A549 treated with AZD9567 at 1 μM for 4 hours (cell line): ENCODE results near the gene RUVBL2. TPM values are rescaled to one million over a fixed set of nuclear protein-coding genes. Genes with fewer than 3 reads are reported as not detected.

Source experiments
- total RNA-seq: library from RNA; stranded (reverse); fragments of 200-300 nt; extraction: Qiagen RNA extraction; gene quantifications from 5 replicates; pipeline ENCODE4 v1.2.3, GENCODE V29; 2022; ENCODE audit not compliant: insufficient read depth

The RUVBL2 gene
- total RNA-seq: 214 to 245 TPM (median 233 TPM) in 5 replicates

GRCh38 chr19:48993175-48994034 lies at the start of gene RUVBL2, which contains the start of gene GYS1:
RUVBL2 (plus strand) TSS chr19:48993887; CDS start chr19:48993912, 25 bp downstream.
GYS1 (minus strand) TSS chr19:48993309; CDS start chr19:48993112, 197 bp downstream.

GRCh38 chr19:48954595-48955307 lies 38.9 kb upstream of the RUVBL2 start, which contains the start of gene BAX:
BAX (plus strand) TSS chr19:48954875; CDS start chr19:48954929, 54 bp downstream.

GRCh38 chr19:48965040-48965805 lies 28.5 kb upstream of the RUVBL2 start, which contains the start of gene FTL:
FTL (plus strand) TSS chr19:48965309; CDS start chr19:48965508, 199 bp downstream.

GRCh38 chr19:49017041-49017665 lies 23.5 kb downstream of the RUVBL2 start, which contains the start of gene LHB:
LHB (minus strand) TSS chr19:49017091; CDS start chr19:49017081, 10 bp downstream.

GRCh38 chr19:49024233-49024632 lies 30.5 kb downstream of the RUVBL2 start, which contains the start of gene CGB3:
CGB3 (minus strand) TSS chr19:49024333; CDS start chr19:49023971, 362 bp downstream.

GRCh38 chr19:49031642-49032301 lies 38.1 kb downstream of the RUVBL2 start, which contains the start of gene CGB2:
CGB2 (plus strand) TSS chr19:49031890; CDS start chr19:49032096, 206 bp downstream.

GRCh38 chr19:49036815-49037214 lies 43.1 kb downstream of the RUVBL2 start, which contains the start of gene CGB1:
CGB1 (minus strand) TSS chr19:49036895; CDS start chr19:49036711, 184 bp downstream.

GRCh38 chr19:49043548-49043947 lies 49.9 kb downstream of the RUVBL2 start, which contains the start of gene CGB5:
CGB5 (plus strand) TSS chr19:49043848; CDS start chr19:49044210, 362 bp downstream.

GRCh38 chr19:49049011-49049410 lies 55.3 kb downstream of the RUVBL2 start, which contains the start of gene CGB8:
CGB8 (minus strand) TSS chr19:49049111; CDS start chr19:49048739, 372 bp downstream.

GRCh38 chr19:49057636-49058234 lies 64.0 kb downstream of the RUVBL2 start, which contains the start of gene CGB7:
CGB7 (minus strand) TSS chr19:49057749; CDS start chr19:49055375, 2,374 bp downstream.

GRCh38 chr19:49064768-49065611 lies 71.3 kb downstream of the RUVBL2 start, which contains the start of gene NTF4:
NTF4 (minus strand) TSS chr19:49064818; CDS start chr19:49061997, 2,821 bp downstream.

Other genes starting within 250 kb of the RUVBL2 start
- gene IZUMO1, start 247.0 kb upstream of the RUVBL2 start, total RNA-seq: 0.03 TPM in 1 of 5 replicates, not detected in the others
- gene FUT1, start 241.2 kb upstream of the RUVBL2 start, total RNA-seq: 0.06 to 0.10 TPM (median 0.08 TPM) in 4 of 5 replicates, not detected in the other
- not detected in 5 replicates for gene FGF21, start 238.4 kb upstream of the RUVBL2 start, total RNA-seq
- gene BCAT2, start 182.9 kb upstream of the RUVBL2 start, total RNA-seq: 56.8 to 66.6 TPM (median 61.9 TPM) in 5 replicates
- gene HSD17B14, start 157.4 kb upstream of the RUVBL2 start, total RNA-seq: 9.3 to 17.4 TPM (median 13.4 TPM) in 5 replicates
- 1.1 to 1.7 TPM (median 1.2 TPM) in 5 replicates for gene PLEKHA4, start 125.3 kb upstream of the RUVBL2 start, total RNA-seq
- 77.7 to 128 TPM (median 99.5 TPM) in 5 replicates for gene PPP1R15A, start 121.5 kb upstream of the RUVBL2 start, total RNA-seq
- gene TULP2, start 95.1 kb upstream of the RUVBL2 start, total RNA-seq: not detected in 5 replicates
- gene NUCB1, start 93.6 kb upstream of the RUVBL2 start, total RNA-seq: 196 to 206 TPM (median 200 TPM) in 5 replicates
- 1.5 to 1.7 TPM (median 1.5 TPM) in 4 of 5 replicates, not detected in the other for gene DHDH, start 60.2 kb upstream of the RUVBL2 start, total RNA-seq
- 289 to 347 TPM (median 317 TPM) in 5 replicates for gene BAX, start 39.0 kb upstream of the RUVBL2 start, total RNA-seq
- gene FTL, start 28.6 kb upstream of the RUVBL2 start, total RNA-seq: 15,391 to 23,528 TPM (median 18,182 TPM) in 5 replicates
- gene GYS1, start 578 bp upstream of the RUVBL2 start, total RNA-seq: 18.5 to 36.7 TPM (median 21.4 TPM) in 5 replicates
- gene LHB, start 23.2 kb downstream of the RUVBL2 start, total RNA-seq: not detected in 5 replicates
- gene CGB3, start 30.4 kb downstream of the RUVBL2 start, total RNA-seq: 0.16 TPM in 1 of 5 replicates, not detected in the others
- 0.17 to 0.31 TPM (median 0.31 TPM) in 3 of 5 replicates, not detected in the others for gene CGB2, start 38.0 kb downstream of the RUVBL2 start, total RNA-seq
- gene CGB1, start 43.0 kb downstream of the RUVBL2 start, total RNA-seq: 0.31 TPM in 1 of 5 replicates, not detected in the others
- 0.27 to 0.72 TPM (median 0.49 TPM) in 4 of 5 replicates, not detected in the other for gene CGB5, start 50.0 kb downstream of the RUVBL2 start, total RNA-seq
- gene CGB8, start 55.2 kb downstream of the RUVBL2 start, total RNA-seq: 2.3 to 6.3 TPM (median 2.8 TPM) in 5 replicates
- gene CGB7, start 63.9 kb downstream of the RUVBL2 start, total RNA-seq: 0.45 to 0.84 TPM (median 0.56 TPM) in 4 of 5 replicates, not detected in the other
- 0.34 to 0.47 TPM (median 0.40 TPM) in 4 of 5 replicates, not detected in the other for gene NTF4, start 70.9 kb downstream of the RUVBL2 start, total RNA-seq
- not detected in 5 replicates for gene KCNA7, start 78.8 kb downstream of the RUVBL2 start, total RNA-seq
- 321 to 348 TPM (median 341 TPM) in 5 replicates for gene SNRNP70, start 91.6 kb downstream of the RUVBL2 start, total RNA-seq
- gene LIN7B, start 120.5 kb downstream of the RUVBL2 start, total RNA-seq: 5.5 to 9.1 TPM (median 6.9 TPM) in 5 replicates
- 1.2 to 2.0 TPM (median 1.8 TPM) in 4 of 5 replicates, not detected in the other for gene C19orf73, start 125.3 kb downstream of the RUVBL2 start, total RNA-seq
- gene PPFIA3, start 125.7 kb downstream of the RUVBL2 start, total RNA-seq: 3.3 to 9.3 TPM (median 8.5 TPM) in 5 replicates
- gene HRC, start 161.5 kb downstream of the RUVBL2 start, total RNA-seq: not detected in 5 replicates
- gene TRPM4, start 163.9 kb downstream of the RUVBL2 start, total RNA-seq: 6.2 to 11.3 TPM (median 9.7 TPM) in 5 replicates